ENCODE results near the gene GLDC. TPM values are rescaled to one million over a fixed set of nuclear protein-coding genes. Genes with fewer than 3 reads are reported as not detected.
"Not testable (repeated sequence)": the region's sequence is repeated elsewhere in the genome, so short reads cannot be mapped to it uniquely, and the experiment has no call there.

The GLDC gene
- total RNA-seq, 4 donors from 2014 or later = 0.17 to 2.5 TPM; not detected in 2

GRCh38 chr9:6656614-6657300, 11.2 kb upstream of the GLDC start:
- H3K27ac ChIP-seq (replicated peaks in 1 of 4) = no peak overlapping the region
- no peaks in the 10 kb centered on the region for H3K9me3 ChIP-seq
- H3K27me3 ChIP-seq = peaks cover 0 to 12% (median 0%) of the 10 kb centered on the region in 4 donors
- H3K4me1 ChIP-seq = no peaks in the 10 kb centered on the region
- WGBS = 92% methylated on average over 6 of the region's 6 CpGs
- H3K4me3 ChIP-seq = no peak overlapping the region
- no peak for DNase-seq (ENCODE audit: extremely low spot score)
- intact Hi-C loops (cut with DNase I) = no loop called here
- no peaks in the 10 kb centered on the region for H3K36me3 ChIP-seq
- no peak for TF ChIP-seq EP300 (IDR thresholded peaks at IDR 0.05)
- TF ChIP-seq POLR2A (IDR thresholded peaks at IDR 0.05; ENCODE audit: low read depth) = no peak
- TF ChIP-seq POLR2AphosphoS5 (IDR thresholded peaks at IDR 0.05) = no peak
- TF ChIP-seq CTCF (IDR thresholded peaks at IDR 0.05) = no peak

- DNase-seq (ENCODE audit: extremely low spot score) = no peak
- Histone ChIP-seq H3K4me1 (no peaks in the 10 kb centered on the region), H3K36me3 (no peaks in the 10 kb centered on the region), H3K9me3 (no peaks in the 10 kb centered on the region), H3K27ac (replicated peaks in 1 of 4) (no peak overlapping the region), H3K4me3 (no peak overlapping the region), H3K27me3 (peaks cover 0 to 17% (median 0%) of the 10 kb centered on the region in 4 donors)
- WGBS = 98% methylated on average over 7 of the region's 7 CpGs
- intact Hi-C loops (cut with DNase I) = no loop called here
- TF ChIP-seq EP300 (IDR thresholded peaks at IDR 0.05) (no peak), POLR2AphosphoS5 (IDR thresholded peaks at IDR 0.05) (no peak), CTCF (IDR thresholded peaks at IDR 0.05) (no peak), POLR2A (IDR thresholded peaks at IDR 0.05; ENCODE audit: low read depth) (no peak)
These were observed 9.5 kb upstream of the GLDC start for GRCh38 chr9:6655036-6655435.

- no peak for TF ChIP-seq POLR2AphosphoS5 (IDR thresholded peaks at IDR 0.05)
- TF ChIP-seq CTCF (IDR thresholded peaks at IDR 0.05) = no peak
- TF ChIP-seq EP300 (IDR thresholded peaks at IDR 0.05) = no peak
- no peak for TF ChIP-seq POLR2A (IDR thresholded peaks at IDR 0.05; ENCODE audit: low read depth)
- 35% methylated on average over 12 of the region's 12 CpGs for WGBS
- Histone ChIP-seq H3K9me3 (no peaks in the 10 kb centered on the region), H3K27ac (replicated peaks in 1 of 4) (no peak overlapping the region), H3K4me3 (peak overlapping the region; percentile 47 to 64 (median 51)), H3K27me3 (peaks cover 4 to 82% (median 20%) of the 10 kb centered on the region in 4 donors), H3K36me3 (no peaks in the 10 kb centered on the region), H3K4me1 (peaks cover 14 to 25% (median 21%) of the 10 kb centered on the region in 4 donors)
- DNase-seq (ENCODE audit: extremely low spot score) = no peak
- intact Hi-C loops (cut with DNase I) = no loop called here
These were observed 736 bp upstream of the GLDC start for GRCh38 chr9:6646293-6646636.

GRCh38 chr9:6645105-6645354, 499 bp downstream of the GLDC start:
- H3K4me3 ChIP-seq = peak overlapping the region; percentile 47 to 64 (median 51)
- H3K9me3 ChIP-seq; H3K36me3 ChIP-seq; H3K27ac ChIP-seq (replicated peaks in 1 of 4); intact Hi-C loops (cut with DNase I); DNase-seq (ENCODE audit: extremely low spot score): not testable (repeated sequence)
- 6% methylated on average over 7 of the region's 24 CpGs for WGBS
- H3K4me1 ChIP-seq = peaks cover 14 to 25% (median 21%) of the 10 kb centered on the region in 4 donors
- H3K27me3 ChIP-seq = peaks cover 4 to 79% (median 20%) of the 10 kb centered on the region in 4 donors

GRCh38 chr9:6644346-6645104, 1.0 kb downstream of the GLDC start:
- TF ChIP-seq CTCF (IDR thresholded peaks at IDR 0.05) = no peak
- TF ChIP-seq POLR2AphosphoS5 (IDR thresholded peaks at IDR 0.05) = no peak
- TF ChIP-seq POLR2A (IDR thresholded peaks at IDR 0.05; ENCODE audit: low read depth) = no peak
- no peak for TF ChIP-seq EP300 (IDR thresholded peaks at IDR 0.05)
- no peak for DNase-seq (ENCODE audit: extremely low spot score)
- H3K4me1 ChIP-seq = peaks cover 14 to 25% (median 21%) of the 10 kb centered on the region in 4 donors
- H3K36me3 ChIP-seq = no peaks in the 10 kb centered on the region
- intact Hi-C loops (cut with DNase I) = no loop called here
- H3K4me3 ChIP-seq = peak overlapping the region; percentile 47 to 64 (median 51)
- WGBS = 8% methylated on average over 26 of the region's 26 CpGs
- peaks cover 4 to 78% (median 20%) of the 10 kb centered on the region in 4 donors for H3K27me3 ChIP-seq
- no peak overlapping the region for H3K27ac ChIP-seq (replicated peaks in 1 of 4)
- H3K9me3 ChIP-seq = no peaks in the 10 kb centered on the region
